Myocyte (in vitro differentiated cells): ENCODE measurements around the gene COL24A1. TPM values are rescaled to one million over a fixed set of nuclear protein-coding genes. Genes with fewer than 3 reads are reported as not detected.
"Not testable (repeated sequence)": the region's sequence is repeated elsewhere in the genome, so short reads cannot be mapped to it uniquely, and the experiment has no call there.

Experiments
- DNase-seq: peaks from one replicate; pipeline ENCODE4 v3.0.0-alpha.2; 2012; ENCODE audit warnings: low read depth
- total RNA-seq: library from RNA; depleted of rRNA; stranded (reverse); fragments of >200 nt; gene quantifications from 2 replicates; pipeline ENCODE4 v1.2.3, GENCODE V29; 2014

COL24A1 gene
- total RNA-seq, 1 donor from 2014 or later = 1.3 TPM

- DNase-seq = no peak
Observed at GRCh38 chr1:86153836-86154235, 2.7 kb downstream of the COL24A1 start.

GRCh38 chr1:86152887-86153286 is 3.7 kb downstream of the COL24A1 start:
- DNase-seq = no peak

GRCh38 chr1:86151427-86151826 is 5.1 kb downstream of the COL24A1 start:
- peak; percentile 47 for DNase-seq

- DNase-seq = peak; percentile 62
Observed at GRCh38 chr1:86150553-86151055, 6.0 kb downstream of the COL24A1 start.

- DNase-seq = no peak
Observed at GRCh38 chr1:86149591-86149990, 7.0 kb downstream of the COL24A1 start.

- DNase-seq = no peak
Observed at GRCh38 chr1:86147755-86148154, 8.8 kb downstream of the COL24A1 start.

GRCh38 chr1:86146566-86146965 is 10.0 kb downstream of the COL24A1 start:
- DNase-seq = no peak

- DNase-seq = no peak
Observed at GRCh38 chr1:86140281-86140880, 16.2 kb downstream of the COL24A1 start.

GRCh38 chr1:86138746-86139145 is 17.8 kb downstream of the COL24A1 start:
- no peak for DNase-seq

- peak; percentile 77 for DNase-seq
Observed at GRCh38 chr1:86137436-86137835, 19.1 kb downstream of the COL24A1 start.

- no peak for DNase-seq
Observed at GRCh38 chr1:86119214-86119764, 37.3 kb downstream of the COL24A1 start.

GRCh38 chr1:86114816-86115400 is 41.7 kb downstream of the COL24A1 start:
- DNase-seq = no peak

GRCh38 chr1:86114236-86114635 is 42.3 kb downstream of the COL24A1 start:
- no peak for DNase-seq

GRCh38 chr1:86111590-86111989 is 45.0 kb downstream of the COL24A1 start:
- DNase-seq = not testable (repeated sequence)

GRCh38 chr1:86110451-86111129 is 46.0 kb downstream of the COL24A1 start:
- DNase-seq = no peak

GRCh38 chr1:86105533-86105866 is 51.1 kb downstream of the COL24A1 start:
- no peak for DNase-seq

GRCh38 chr1:86104606-86105532 is 51.7 kb downstream of the COL24A1 start:
- no peak for DNase-seq

GRCh38 chr1:86101616-86102015 is 55.0 kb downstream of the COL24A1 start:
- DNase-seq = no peak

- no peak for DNase-seq
Observed at GRCh38 chr1:86100401-86100800, 56.2 kb downstream of the COL24A1 start.

- no peak for DNase-seq
Observed at GRCh38 chr1:86089765-86090164, 66.8 kb downstream of the COL24A1 start.

- no peak for DNase-seq
Observed at GRCh38 chr1:86085741-86086409, 70.7 kb downstream of the COL24A1 start.
